H1 (cell line): ENCODE measurements around the gene TMPRSS11E. TPM values are rescaled to one million over a fixed set of nuclear protein-coding genes. Genes with fewer than 3 reads are reported as not detected.
A peak's percentile ranks its signal among the peaks of the same experiment; 100 is the strongest.

Source experiments
- CHD7 ChIP-seq: fragments of 300-600 bp; sonication (generic); IDR thresholded peaks from 2 replicates; pipeline ENCODE4 v1.7.1; 2012; ENCODE audit warnings: low read length, moderate library complexity, mild to moderate bottlenecking, inconsistent platforms; ENCODE audit not compliant: insufficient replicate concordance
- polyA plus RNA-seq, 7 experiments: library from polyadenylated mRNA; depleted of rRNA in 3 of 7; stranded (reverse) in 5 of 7; unstranded in 2 of 7; fragments of >200 nt in 5 of 7; fragments of 200-250 nt in 2 of 7; gene quantifications; 1 replicate in 5 of 7; 2 replicates in 1 of 7; 4 replicates in 1 of 7; pipeline versions ENCODE4 v1.2.1 to v1.2.3, GENCODE V29; 2011 to 2013; ENCODE audit warnings: missing spikeins in 2 of 7, mixed read lengths in 2 of 7
- total RNA-seq: library from RNA; stranded (reverse); fragmentation: NEBNext Ultra II Directional; extraction: Animal tissue kit (Norgen Biotek cat#: 25700); gene quantifications from 2 replicates; pipeline ENCODE4 v1.2.1, GENCODE V29; 2021

The TMPRSS11E gene
- total and polyA plus RNA-seq, 2 of the 8 experiments (the other 6 are each of a cell fraction or from before 2014, with no cell fraction given), result 0.38 to 0.71 TPM

GRCh38 chr4:68407868-68408190 is 39.4 kb upstream of the TMPRSS11E start (continued):
- TF ChIP-seq CHD7, result peak; percentile 19
